A172 (cell line): ENCODE data around the gene DNASE1L3. TPM values are rescaled to one million over a fixed set of nuclear protein-coding genes. Genes with fewer than 3 reads are reported as not detected.

ENCODE experiments used
- DNase-seq: peaks from one replicate; pipeline ENCODE4 v3.0.0-alpha.2; 2015; ENCODE audit warnings: low spot score
- total RNA-seq: library from RNA; depleted of rRNA; stranded (reverse); fragments of >200 nt; shearing (Covaris generic); gene quantifications from 2 replicates; pipeline ENCODE4 v1.2.3, GENCODE V29; 2014

Gene DNASE1L3
- total RNA-seq, 1 experiment from 2014 or later: not detected

GRCh38 chr3:58179235-58180098 lies 31.3 kb downstream of the DNASE1L3 start:
- no peak for DNase-seq

- DNase-seq: no peak
Observed at GRCh38 chr3:58178528-58179234, 32.1 kb downstream of the DNASE1L3 start.

- DNase-seq: peak; percentile 37
Observed at GRCh38 chr3:58177747-58178527, 32.8 kb downstream of the DNASE1L3 start.

- DNase-seq: no peak
Observed at GRCh38 chr3:58176827-58177489, 33.8 kb downstream of the DNASE1L3 start.

- DNase-seq: no peak
Observed at GRCh38 chr3:58176185-58176530, 34.6 kb downstream of the DNASE1L3 start.

GRCh38 chr3:58175437-58176184 lies 35.2 kb downstream of the DNASE1L3 start:
- no peak for DNase-seq

- DNase-seq: no peak
Observed at GRCh38 chr3:58175187-58175436, 35.7 kb downstream of the DNASE1L3 start.

GRCh38 chr3:58173669-58174398 lies 36.9 kb downstream of the DNASE1L3 start:
- no peak for DNase-seq

- DNase-seq: no peak
Observed at GRCh38 chr3:58173029-58173668, 37.6 kb downstream of the DNASE1L3 start.

GRCh38 chr3:58171126-58171525 lies 39.6 kb downstream of the DNASE1L3 start:
- DNase-seq: no peak

GRCh38 chr3:58170376-58170775 lies 40.4 kb downstream of the DNASE1L3 start:
- DNase-seq: no peak

GRCh38 chr3:58169371-58169770 lies 41.4 kb downstream of the DNASE1L3 start:
- DNase-seq: no peak

- no peak for DNase-seq
Observed at GRCh38 chr3:58168498-58168897, 42.3 kb downstream of the DNASE1L3 start.

GRCh38 chr3:58167431-58168351 lies 43.1 kb downstream of the DNASE1L3 start:
- peak; percentile 44 for DNase-seq

GRCh38 chr3:58164906-58165821 lies 45.6 kb downstream of the DNASE1L3 start:
- no peak for DNase-seq

GRCh38 chr3:58164199-58164879 lies 46.4 kb downstream of the DNASE1L3 start:
- peak; percentile 83 for DNase-seq

- DNase-seq: peak; percentile 80
Observed at GRCh38 chr3:58163234-58163633, 47.5 kb downstream of the DNASE1L3 start.
